IMR-90 (cell line): ENCODE data around the gene HNRNPH3. TPM values are rescaled to one million over a fixed set of nuclear protein-coding genes. Genes with fewer than 3 reads are reported as not detected.

ENCODE experiments used
- ATAC-seq: fragments of 200-7000 bp; cut with Tn5 transposase; 2 replicates; pipeline ENCODE4 v1.9.1; 2020; ENCODE audit warnings: low read depth, mild to moderate bottlenecking, moderate library complexity
- BruUV-seq: library from RNA; stranded (reverse); fragments of 400-500 nt; replicated peaks from 2 replicates; lab custom pipeline; 2021; lab: Mats Ljungman, UMichigan
- CTCF ChIA-PET: fragments of 300-600 bp; formaldehyde crosslinking; extraction: SDS; loops from one replicate; lab custom pipeline; 2021; ENCODE audit warnings: antibody characterized with exemption; lab: Yijun Ruan, JAX
- POLR2A ChIA-PET: fragments of 300-600 bp; sonication (Branson Sonifier 250); formaldehyde crosslinking; loops from one replicate; lab custom pipeline; 2022; ENCODE audit warnings: antibody characterized with exemption; ENCODE audit not compliant: unreplicated experiment; lab: Charles Lee
- DNase-seq: peaks from one replicate; pipeline ENCODE4 v3.0.0; 2013
- H2AFZ ChIP-seq: replicated peaks from 2 replicates; pipeline ENCODE3; 2013; ENCODE audit warnings: low read length, mild to moderate bottlenecking; ENCODE audit not compliant: poor library complexity
- H2AK5ac ChIP-seq: 2 replicates; pipeline ENCODE4 v1.6.1; 2013; ENCODE audit warnings: low read depth, low read length, inconsistent platforms
- H2AK9ac ChIP-seq: replicated peaks from 2 replicates; pipeline ENCODE3; 2013; ENCODE audit warnings: mild to moderate bottlenecking, low read depth, low read length, moderate library complexity; ENCODE audit not compliant: poor library complexity
- H2BK120ac ChIP-seq: 2 replicates; pipeline ENCODE4 v1.6.1; 2013; ENCODE audit warnings: low read depth, low read length, inconsistent platforms
- H2BK15ac ChIP-seq: 3 replicates; pipeline ENCODE4 v1.6.1; 2013; ENCODE audit warnings: low read depth, low read length, inconsistent platforms
- H2BK20ac ChIP-seq: 2 replicates; pipeline ENCODE4 v1.6.1; 2013; ENCODE audit warnings: low read depth, mild to moderate bottlenecking, inconsistent platforms, low read length, moderate library complexity
- H2BK5ac ChIP-seq: 2 replicates; pipeline ENCODE4 v1.6.1; 2013; ENCODE audit warnings: mild to moderate bottlenecking, low read depth, low read length, inconsistent platforms; ENCODE audit not compliant: poor library complexity, severe bottlenecking
- H3K14ac ChIP-seq: replicated peaks from 2 replicates; pipeline ENCODE4 v1.6.1; 2013; ENCODE audit warnings: low read depth, low read length, inconsistent platforms
- H3K18ac ChIP-seq: 2 replicates; pipeline ENCODE4 v1.6.1; 2013; ENCODE audit warnings: low read depth, low read length, control low read depth
- H3K23ac ChIP-seq: 2 replicates; pipeline ENCODE4 v1.6.1; 2013; ENCODE audit warnings: low read depth, low read length, inconsistent platforms
- H3K27ac ChIP-seq: 2 replicates; pipeline ENCODE4 v1.5.1; 2013; ENCODE audit warnings: mild to moderate bottlenecking, control low read depth, low read length; ENCODE audit not compliant: insufficient read depth
- H3K27me3 ChIP-seq: 2 replicates; pipeline ENCODE4 v1.6.1; 2013; ENCODE audit warnings: low read length; ENCODE audit not compliant: control insufficient read depth, insufficient read depth
- H3K36me3 ChIP-seq: 2 replicates; pipeline ENCODE4 v1.6.1; 2013; ENCODE audit warnings: low read length, mixed read lengths; ENCODE audit not compliant: control insufficient read depth, insufficient read depth
- H3K4ac ChIP-seq: 2 replicates; pipeline ENCODE4 v1.6.1; 2013; ENCODE audit warnings: low read depth, low read length, inconsistent platforms
- H3K4me1 ChIP-seq: 2 replicates; pipeline ENCODE4 v1.6.1; 2013; ENCODE audit warnings: low read length, mixed read lengths; ENCODE audit not compliant: control insufficient read depth, insufficient read depth
- H3K4me2 ChIP-seq: 2 replicates; pipeline ENCODE4 v1.6.1; 2013; ENCODE audit warnings: low read depth, mild to moderate bottlenecking, control low read depth, low read length, moderate library complexity
- H3K4me3 ChIP-seq: 2 replicates; pipeline ENCODE4 v1.5.1; 2013; ENCODE audit warnings: low read depth, mild to moderate bottlenecking, control low read depth, low read length, moderate library complexity; ENCODE audit not compliant: insufficient read depth
- H3K56ac ChIP-seq: 2 replicates; pipeline ENCODE4 v1.6.1; 2013; ENCODE audit warnings: low read length, inconsistent platforms; ENCODE audit not compliant: insufficient read depth; ENCODE audit errors: extremely low read depth
- H3K79me1 ChIP-seq, 2 experiments: 2 replicates each; pipeline ENCODE4 v1.6.1; 2013; ENCODE audit warnings: low read length in 2 of 2, inconsistent platforms in 1 of 2, low read depth in 1 of 2
- H3K9ac ChIP-seq: 2 replicates; pipeline ENCODE4 v1.6.1; 2013; ENCODE audit warnings: low read depth, low read length, control low read depth
- H3K9me1 ChIP-seq: 2 replicates; pipeline ENCODE4 v1.6.1; 2013; ENCODE audit warnings: low read length, inconsistent platforms; ENCODE audit not compliant: insufficient read depth
- H3K9me3 ChIP-seq: 2 replicates; pipeline ENCODE4 v1.6.1; 2013; ENCODE audit warnings: low read length; ENCODE audit not compliant: control insufficient read depth, insufficient read depth
- H4K20me1 ChIP-seq: 2 replicates; pipeline ENCODE4 v1.6.1; 2013; ENCODE audit warnings: low read length, inconsistent platforms; ENCODE audit not compliant: insufficient read depth
- H4K5ac ChIP-seq: 2 replicates; pipeline ENCODE4 v1.6.1; 2013; ENCODE audit warnings: mild to moderate bottlenecking, low read depth, low read length, control low read depth
- H4K8ac ChIP-seq, 2 experiments: 2 replicates each; pipeline ENCODE4 v1.6.1; 2013; ENCODE audit warnings: low read depth in 2 of 2, low read length in 2 of 2, control low read depth in 1 of 2, inconsistent platforms in 1 of 2
- H4K91ac ChIP-seq: 2 replicates; pipeline ENCODE4 v1.6.1; 2013; ENCODE audit warnings: low read depth, low read length, inconsistent platforms; ENCODE audit not compliant: insufficient read depth
- BHLHE40 ChIP-seq: fragments of 150-350 bp; IDR thresholded peaks from 2 replicates; pipeline ENCODE4 v1.6.1; 2016; ENCODE audit warnings: mild to moderate bottlenecking, low read depth, low read length
- CEBPB ChIP-seq: IDR thresholded peaks from 2 replicates; pipeline ENCODE4 v1.6.1; 2012; ENCODE audit warnings: low read depth, low read length, improper control_type of control experiment
- CHD1 ChIP-seq: IDR thresholded peaks from 2 replicates; pipeline ENCODE4 v1.6.1; 2012; ENCODE audit warnings: low read depth, low read length, improper control_type of control experiment
- CTCF ChIP-seq: conservative IDR thresholded peaks from 2 replicates; pipeline ENCODE4 v1.5.1; 2012; ENCODE audit warnings: mild to moderate bottlenecking, low read depth, low read length, improper control_type of control experiment
- ELK1 ChIP-seq: fragments of 150-350 bp; IDR thresholded peaks from 2 replicates; pipeline ENCODE4 v1.6.1; 2016; ENCODE audit warnings: low read depth, mild to moderate bottlenecking, low read length, moderate library complexity, borderline replicate concordance
- FOS ChIP-seq: fragments of 150-350 bp; IDR thresholded peaks from 2 replicates; pipeline ENCODE4 v1.6.1; 2016; ENCODE audit warnings: low read depth, low read length
- MAFK ChIP-seq: IDR thresholded peaks from 2 replicates; pipeline ENCODE4 v1.6.1; 2012; ENCODE audit warnings: low read depth, low read length, improper control_type of control experiment
- MAZ ChIP-seq: IDR thresholded peaks from 2 replicates; pipeline ENCODE4 v1.6.1; 2012; ENCODE audit warnings: low read depth, mild to moderate bottlenecking, low read length, improper control_type of control experiment, moderate library complexity, borderline replicate concordance
- MXI1 ChIP-seq: IDR thresholded peaks from 2 replicates; pipeline ENCODE4 v1.6.1; 2012; ENCODE audit warnings: low read depth, mild to moderate bottlenecking, low read length, moderate library complexity, borderline replicate concordance
- NFE2L2 ChIP-seq: fragments of 150-350 bp; IDR thresholded peaks from 2 replicates; pipeline ENCODE4 v1.6.1; 2016; ENCODE audit warnings: low read depth, mild to moderate bottlenecking, low read length
- POLR2A ChIP-seq: IDR thresholded peaks from 2 replicates; pipeline ENCODE4 v1.6.1; 2012; ENCODE audit warnings: mild to moderate bottlenecking, low read depth, low read length
- RAD21 ChIP-seq: IDR thresholded peaks from 2 replicates; pipeline ENCODE4 v1.6.1; 2012; ENCODE audit warnings: low read length, improper control_type of control experiment
- RCOR1 ChIP-seq: IDR thresholded peaks from 2 replicates; pipeline ENCODE4 v1.6.1; 2012; ENCODE audit warnings: mild to moderate bottlenecking, low read length, improper control_type of control experiment; ENCODE audit not compliant: insufficient replicate concordance
- RFX5 ChIP-seq: IDR thresholded peaks from 2 replicates; pipeline ENCODE4 v1.8.0; 2012; ENCODE audit warnings: low read depth, mild to moderate bottlenecking, low read length, moderate library complexity
- SMC3 ChIP-seq: fragments of 150-350 bp; IDR thresholded peaks from 2 replicates; pipeline ENCODE4 v1.6.1; 2016; ENCODE audit warnings: low read depth, mild to moderate bottlenecking, antibody characterized with exemption, low read length, moderate library complexity
- USF2 ChIP-seq: fragments of 150-350 bp; IDR thresholded peaks from 2 replicates; pipeline ENCODE4 v1.6.1; 2017; ENCODE audit warnings: mild to moderate bottlenecking, antibody characterized with exemption, low read length, low read depth
- WGBS, 2 experiments: methylation state at CpG; one replicate each; pipeline versions ENCODE4 v1.1.5 to v1.1.7; 2013; ENCODE audit warnings: missing lambda C conversion rate in 2 of 2; ENCODE audit not compliant: insufficient read length in 1 of 2; ENCODE audit errors: extremely low coverage in 2 of 2; 5-methylcytosine and 5-hydroxymethylcytosine counted together
- dilution Hi-C: fragments of 300-500 bp; cut with HindIII; formaldehyde crosslinking; loops from one replicate; pipeline ENCODE4 v1.14.3; 2018; ENCODE audit warnings: low sequenced_read_pairs; ENCODE audit not compliant: unreplicated experiment
- in situ Hi-C: fragments of 300-500 bp; cut with MboI; formaldehyde crosslinking; loops from 3 replicates; pipeline ENCODE4 v1.14.3; 2019; ENCODE audit warnings: low sequenced_read_pairs, inconsistent platforms, mixed read lengths
- intact Hi-C: fragments of 100-400 bp; cut with micrococcal nuclease; formaldehyde crosslinking; loops from 2 replicates; pipeline ENCODE4 v1.10.0; 2022
- polyA plus RNA-seq, 3 experiments: library from polyadenylated mRNA; depleted of rRNA; stranded (reverse); fragments of >200 nt; gene quantifications; 2 replicates each; pipeline ENCODE4 v1.2.3, GENCODE V29; 2012; ENCODE audit warnings: low replicate concordance in 1 of 3
- total RNA-seq: library from RNA; depleted of rRNA; stranded (reverse); fragments of >200 nt; gene quantifications from 2 replicates; pipeline ENCODE4 v1.2.3, GENCODE V29; 2012

The HNRNPH3 gene
- total and polyA plus RNA-seq, 2 of the 4 experiments (the other 2 are of a cell fraction), result 10.6 to 142 TPM

- CTCF ChIA-PET, result no interaction called here
Observed at GRCh38 chr10:68367121-68367520, 35.3 kb downstream of the HNRNPH3 start.

More at GRCh38 chr10:68367121-68367520, 35.3 kb downstream of the HNRNPH3 start:
- H2AK5ac ChIP-seq, result no peak overlapping the region
- no TSS peak for BruUV-seq
- H2AK9ac ChIP-seq, result no peak overlapping the region
- no peaks in the 10 kb centered on the region for H3K9me1 ChIP-seq
- ATAC-seq (no peak), DNase-seq (no peak)
- no peak for TF ChIP-seq FOS
- TF ChIP-seq MAFK, result no peak
- no peak for TF ChIP-seq MAZ
- TF ChIP-seq CEBPB, result no peak
- TF ChIP-seq NFE2L2, result no peak
- no peak for TF ChIP-seq RCOR1
- no peak for TF ChIP-seq CTCF
- TF ChIP-seq SMC3, result no peak
- no peak for TF ChIP-seq MXI1
- TF ChIP-seq USF2, result no peak
- no peak for TF ChIP-seq RFX5
- no peak for TF ChIP-seq ELK1
- no peak for TF ChIP-seq POLR2A
- no peak for TF ChIP-seq CHD1
- TF ChIP-seq BHLHE40, result no peak
- no peak for TF ChIP-seq RAD21
- no peak overlapping the region for H4K8ac ChIP-seq
- peaks cover 41% of the 10 kb centered on the region for H3K36me3 ChIP-seq
- no CpG with 5 or more reads among the region's 2 CpGs for WGBS, 2 experiments
- no peak overlapping the region for H2BK15ac ChIP-seq
- no peaks in the 10 kb centered on the region for H4K20me1 ChIP-seq
- H2BK120ac ChIP-seq, result no peak overlapping the region
- in situ Hi-C loops (no loop called here), intact Hi-C loops (no loop called here), dilution Hi-C loops (no loop called here)
- H4K91ac ChIP-seq, result no peak overlapping the region
- H2BK20ac ChIP-seq, result no peak overlapping the region
- no peak overlapping the region for H3K4me2 ChIP-seq
- peaks cover 0 to 2% of the 10 kb centered on the region in 2 experiments; a peak in 1 of 4 replicates for H3K79me1 ChIP-seq
- no peak overlapping the region for H2AFZ ChIP-seq
- no peak overlapping the region for H4K5ac ChIP-seq
- H3K23ac ChIP-seq, result no peak overlapping the region
- peaks cover 5% of the 10 kb centered on the region for H3K9me3 ChIP-seq
- no peak overlapping the region for H3K27ac ChIP-seq
- no peak overlapping the region for H3K9ac ChIP-seq
- POLR2A ChIA-PET, result no interaction called here
- no peak overlapping the region for H3K4me3 ChIP-seq
- H3K56ac ChIP-seq, result no peak overlapping the region
- H3K27me3 ChIP-seq, result no peaks in the 10 kb centered on the region
- no peak overlapping the region for H3K4ac ChIP-seq
- H3K14ac ChIP-seq, result no peak overlapping the region
- H3K4me1 ChIP-seq, result no peaks in the 10 kb centered on the region
- no peak overlapping the region for H3K18ac ChIP-seq
- no peak overlapping the region for H2BK5ac ChIP-seq
